Ishikawa (cell line): ENCODE measurements around the gene C19orf73.

Experiments used
- NFIC ChIP-seq: IDR thresholded peaks from 2 replicates; pipeline ENCODE4 v1.6.1; 2012
- TCF12 ChIP-seq: IDR thresholded peaks from 2 replicates; pipeline ENCODE4 v1.6.1; 2012; ENCODE audit warnings: low read depth

DNA sequence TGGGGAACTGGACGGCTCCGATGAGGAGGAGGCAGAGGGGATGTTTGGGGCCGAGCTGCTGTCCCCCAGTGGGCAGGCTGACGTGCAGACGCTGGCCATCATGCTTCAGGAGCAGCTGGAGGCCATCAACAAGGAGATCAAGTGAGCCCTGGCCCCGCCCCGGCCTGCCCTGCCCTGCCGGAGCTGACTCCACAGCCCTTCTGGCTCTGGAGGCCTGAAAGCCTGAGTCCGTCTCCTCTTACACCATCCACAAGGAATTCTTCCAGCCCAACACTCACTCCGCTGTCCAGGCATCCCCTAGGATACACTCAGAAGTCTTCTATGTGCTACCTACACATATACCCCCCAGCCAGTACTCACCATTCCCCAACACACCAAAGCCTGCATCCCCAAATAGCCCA is 17.8 kb upstream of the C19orf73 start:
- TF ChIP-seq TCF12 (no peak), NFIC (no peak)
